Esophagus muscularis mucosa (tissue), 4 donors: Measurements from ENCODE around the gene MICU1. TPM values are rescaled to one million over a fixed set of nuclear protein-coding genes. Genes with fewer than 3 reads are reported as not detected.

Source experiments
- DNase-seq: peaks from one replicate; pipeline ENCODE4 v3.0.0-alpha.2; 2017; ENCODE audit errors: extremely low spot score
- H3K27ac ChIP-seq, 4 donors: fragments of 200-600 bp; sonication (generic); replicated peaks in 1 of 4; 1 replicate in 3 of 4; 2 replicates in 1 of 4; pipeline ENCODE4 v1.5.1; 2016 to 2019; ENCODE audit warnings: mild to moderate bottlenecking in 1 of 4
- H3K27me3 ChIP-seq, 4 donors: fragments of 200-600 bp; sonication (generic); one replicate each; pipeline versions ENCODE4 v1.5.1 to v1.6.0; 2016 to 2019
- H3K36me3 ChIP-seq, 4 donors: fragments of 200-600 bp; sonication (generic); one replicate each; pipeline ENCODE4 v1.5.1; 2016 to 2019
- H3K4me1 ChIP-seq, 4 donors: fragments of 200-600 bp; sonication (generic); one replicate each; pipeline ENCODE4 v1.5.1; 2016 to 2019
- H3K4me3 ChIP-seq, 4 donors: fragments of 200-600 bp; sonication (generic); 1 replicate in 2 of 4; 2 replicates in 2 of 4; pipeline ENCODE4 v1.5.1; 2016 to 2019; ENCODE audit warnings: mild to moderate bottlenecking in 4 of 4, moderate library complexity in 1 of 4
- H3K9me3 ChIP-seq, 4 donors: fragments of 200-600 bp; sonication (generic); 1 replicate in 3 of 4; 2 replicates in 1 of 4; pipeline ENCODE4 v1.5.1; 2016 to 2019
- CTCF ChIP-seq, 3 experiments: fragments of 200-600 bp in 2 of 3; fragments of 450-650 bp in 1 of 3; sonication (generic) in 2 of 3; IDR thresholded peaks; one replicate each; pipeline ENCODE4 v1.5.1; 2017 to 2019; ENCODE audit warnings: antibody characterized with exemption in 3 of 3, mild to moderate bottlenecking in 2 of 3, moderate library complexity in 1 of 3
- EP300 ChIP-seq: sonication (generic); formaldehyde crosslinking; IDR thresholded peaks from one replicate; pipeline ENCODE4 v1.6.1; 2017; ENCODE audit warnings: antibody characterized with exemption
- POLR2A ChIP-seq: fragments of 450-650 bp; IDR thresholded peaks from one replicate; pipeline ENCODE4 v1.6.1; 2017; ENCODE audit warnings: antibody characterized with exemption, moderate library complexity, mild to moderate bottlenecking, low read depth
- POLR2AphosphoS5 ChIP-seq, 2 donors: sonication (generic); formaldehyde crosslinking; IDR thresholded peaks; one replicate each; pipeline ENCODE4 v1.6.1; 2017; ENCODE audit warnings: antibody characterized with exemption in 2 of 2
- WGBS: methylation state at CpG from one replicate; pipeline ENCODE4 v1.1.5; 2018; 5-methylcytosine and 5-hydroxymethylcytosine counted together
- intact Hi-C: fragments of 100-400 bp; cut with DNase I; formaldehyde crosslinking; loops from one replicate; pipeline ENCODE4 v1.15.1; 2023
- total RNA-seq, 4 donors: library from RNA; depleted of rRNA; stranded (reverse); fragments of >200 nt; gene quantifications; one replicate each; pipeline versions ENCODE4 v1.1.0 to v1.2.1, GENCODE V29; 2016

MICU1 gene
- total RNA-seq, 4 donors from 2014 or later, result 31.6 to 39.7 (median 35.0) TPM

GRCh38 chr10:72464438-72464837 lies 161.4 kb downstream of the MICU1 start:
- DNase-seq, result no peak
- no peaks in the 10 kb centered on the region for H3K9me3 ChIP-seq
- intact Hi-C loops, result no loop called here
- peaks cover 0 to 5% (median 0%) of the 10 kb centered on the region in 4 donors for H3K4me1 ChIP-seq
- no peak overlapping the region for H3K4me3 ChIP-seq
- H3K27me3 ChIP-seq, result no peaks in the 10 kb centered on the region
- H3K27ac ChIP-seq, result no peak overlapping the region
- WGBS, result 95% methylated on average over 2 of the region's 2 CpGs
- H3K36me3 ChIP-seq, result peaks cover 0 to 15% (median 4%) of the 10 kb centered on the region in 4 donors
- TF ChIP-seq POLR2AphosphoS5 (IDR thresholded peaks at IDR 0.05), result no peak
- no peak for TF ChIP-seq EP300
- TF ChIP-seq POLR2A, result no peak
- TF ChIP-seq CTCF (IDR thresholded peaks at IDR 0.05), result no peak

GRCh38 chr10:72462261-72462660 lies 163.6 kb downstream of the MICU1 start:
- no peak for TF ChIP-seq CTCF (IDR thresholded peaks at IDR 0.05)
- no peak for TF ChIP-seq EP300
- no peak for TF ChIP-seq POLR2A
- TF ChIP-seq POLR2AphosphoS5 (IDR thresholded peaks at IDR 0.05), result no peak
- intact Hi-C loops, result no loop called here
- DNase-seq, result no peak
- peaks cover 0 to 20% (median 4%) of the 10 kb centered on the region in 4 donors for H3K36me3 ChIP-seq
- H3K4me1 ChIP-seq, result peaks cover 0 to 5% (median 0%) of the 10 kb centered on the region in 4 donors
- H3K27ac ChIP-seq, result no peak overlapping the region
- no peak overlapping the region for H3K4me3 ChIP-seq
- no peaks in the 10 kb centered on the region for H3K9me3 ChIP-seq
- H3K27me3 ChIP-seq, result no peaks in the 10 kb centered on the region
- 91% methylated on average over 3 of the region's 3 CpGs for whole genome bisulfite sequencing

- Histone ChIP-seq H3K27me3 (no peaks in the 10 kb centered on the region), H3K27ac (no peak overlapping the region), H3K36me3 (peaks cover 0 to 20% (median 4%) of the 10 kb centered on the region in 4 donors), H3K4me3 (no peak overlapping the region), H3K9me3 (no peaks in the 10 kb centered on the region), H3K4me1 (peaks cover 0 to 5% (median 0%) of the 10 kb centered on the region in 4 donors)
- intact Hi-C loops, result no loop called here
- TF ChIP-seq EP300 (no peak), POLR2AphosphoS5 (IDR thresholded peaks at IDR 0.05) (no peak), POLR2A (no peak), CTCF (IDR thresholded peaks at IDR 0.05) (no peak)
- DNase-seq, result no peak
- 13% methylated on average over 2 of the region's 2 CpGs for WGBS
These were observed 164.8 kb downstream of the MICU1 start for GRCh38 chr10:72461085-72461484.

- intact Hi-C loops, result no loop called here
- TF ChIP-seq POLR2A, result no peak
- no peak for TF ChIP-seq EP300
- TF ChIP-seq POLR2AphosphoS5 (IDR thresholded peaks at IDR 0.05), result no peak
- TF ChIP-seq CTCF (IDR thresholded peaks at IDR 0.05), result no peak
- Histone ChIP-seq H3K27ac (no peak overlapping the region), H3K27me3 (no peaks in the 10 kb centered on the region), H3K4me1 (peaks cover 0 to 5% (median 0%) of the 10 kb centered on the region in 4 donors), H3K36me3 (peaks cover 0 to 20% (median 4%) of the 10 kb centered on the region in 4 donors), H3K9me3 (no peaks in the 10 kb centered on the region), H3K4me3 (no peak overlapping the region)
- no peak for DNase-seq
These were observed 165.5 kb downstream of the MICU1 start for GRCh38 chr10:72460284-72460876.

GRCh38 chr10:72459301-72459700 lies 166.6 kb downstream of the MICU1 start:
- Histone ChIP-seq H3K4me3 (no peak overlapping the region), H3K27me3 (no peaks in the 10 kb centered on the region), H3K9me3 (no peaks in the 10 kb centered on the region), H3K4me1 (peaks cover 0 to 5% (median 0%) of the 10 kb centered on the region in 4 donors), H3K27ac (no peak overlapping the region), H3K36me3 (peaks cover 0 to 20% (median 4%) of the 10 kb centered on the region in 4 donors)
- TF ChIP-seq EP300, result no peak
- no peak for TF ChIP-seq CTCF (IDR thresholded peaks at IDR 0.05)
- TF ChIP-seq POLR2AphosphoS5 (IDR thresholded peaks at IDR 0.05), result no peak
- TF ChIP-seq POLR2A, result no peak
- WGBS, result 91% methylated on average over 3 of the region's 3 CpGs
- intact Hi-C loops, result no loop called here
- no peak for DNase-seq
